ENCODE measurements around the gene RAD50. TPM values are rescaled to one million over a fixed set of nuclear protein-coding genes. Genes with fewer than 3 reads are reported as not detected.
A peak's percentile ranks its signal among the peaks of the same experiment; 100 is the strongest.

The RAD50 gene
- total and polyA plus RNA-seq, 4 donors = 22.0 to 40.5 (median 29.8) TPM

DNA sequence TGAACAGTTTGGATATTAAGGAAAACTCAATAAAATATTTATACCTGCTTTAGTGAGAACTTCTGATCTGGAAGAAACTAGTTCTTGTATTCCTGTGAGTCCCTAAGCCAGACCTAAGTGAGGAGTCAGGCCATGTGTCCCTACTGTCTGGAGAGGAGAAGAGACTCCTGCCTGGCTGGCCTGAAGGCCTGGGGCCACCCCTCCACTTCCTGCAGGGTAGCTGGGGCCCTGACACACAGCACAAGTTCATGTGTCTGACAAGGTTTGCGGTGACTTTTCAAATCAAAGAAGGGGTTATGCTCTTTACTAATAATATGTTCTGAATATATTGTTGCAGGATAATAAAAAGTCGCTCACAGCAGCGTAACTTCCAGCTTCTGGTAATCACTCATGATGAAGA, 85.1 kb downstream of the RAD50 start:
- Histone ChIP-seq H3K27ac (ENCODE audit: low read depth, low read length) (no peak overlapping the region), H3K27me3 (ENCODE audit: control insufficient read depth, insufficient read depth, low read length) (no peaks in the 10 kb centered on the region), H3K4me3 (ENCODE audit: low read depth, low read length) (no peak overlapping the region), H3K36me3 (ENCODE audit: control insufficient read depth, insufficient read depth, low read length) (peaks cover 21% of the 10 kb centered on the region), H3K9me3 (ENCODE audit: control insufficient read depth, insufficient read depth, low read length) (no peaks in the 10 kb centered on the region), H3K4me1 (ENCODE audit: control insufficient read depth, insufficient read depth, low read length) (no peaks in the 10 kb centered on the region)
- 100% methylated on average over 2 of the region's 3 CpGs for WGBS (ENCODE audit: insufficient coverage)
- DNase-seq (ENCODE audit: low read depth in 4 of 6, low spot score in 6 of 6) = no peak

DNA sequence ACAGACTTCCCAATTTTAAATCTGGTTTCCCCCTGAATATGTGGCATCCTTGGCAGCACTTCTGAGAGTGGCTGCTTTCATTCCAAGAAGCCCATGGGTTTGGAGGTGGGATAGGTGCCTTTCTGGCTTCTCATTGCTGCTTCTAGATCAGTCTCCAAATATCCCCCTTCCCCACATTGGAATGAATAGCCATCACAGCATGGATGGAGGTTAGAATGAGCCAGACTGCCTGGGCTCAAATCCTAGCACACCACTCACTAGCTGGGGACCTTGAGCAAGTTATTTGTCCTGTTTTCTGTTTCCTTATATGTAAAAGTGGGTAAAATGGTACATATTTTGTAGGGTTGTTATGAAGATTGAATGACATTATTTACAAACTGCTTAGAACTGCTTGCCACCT, 87.4 kb downstream of the RAD50 start:
- DNase-seq (ENCODE audit: low read depth in 4 of 6, low spot score in 6 of 6) = no peak
- H3K36me3 ChIP-seq (ENCODE audit: control insufficient read depth, insufficient read depth, low read length) = peaks cover 11% of the 10 kb centered on the region
- no peak overlapping the region for H3K4me3 ChIP-seq (ENCODE audit: low read depth, low read length)
- H3K4me1 ChIP-seq (ENCODE audit: control insufficient read depth, insufficient read depth, low read length) = no peaks in the 10 kb centered on the region
- no peak overlapping the region for H3K27ac ChIP-seq (ENCODE audit: low read depth, low read length)
- H3K27me3 ChIP-seq (ENCODE audit: control insufficient read depth, insufficient read depth, low read length) = no peaks in the 10 kb centered on the region
- H3K9me3 ChIP-seq (ENCODE audit: control insufficient read depth, insufficient read depth, low read length) = peaks cover 4% of the 10 kb centered on the region

DNA sequence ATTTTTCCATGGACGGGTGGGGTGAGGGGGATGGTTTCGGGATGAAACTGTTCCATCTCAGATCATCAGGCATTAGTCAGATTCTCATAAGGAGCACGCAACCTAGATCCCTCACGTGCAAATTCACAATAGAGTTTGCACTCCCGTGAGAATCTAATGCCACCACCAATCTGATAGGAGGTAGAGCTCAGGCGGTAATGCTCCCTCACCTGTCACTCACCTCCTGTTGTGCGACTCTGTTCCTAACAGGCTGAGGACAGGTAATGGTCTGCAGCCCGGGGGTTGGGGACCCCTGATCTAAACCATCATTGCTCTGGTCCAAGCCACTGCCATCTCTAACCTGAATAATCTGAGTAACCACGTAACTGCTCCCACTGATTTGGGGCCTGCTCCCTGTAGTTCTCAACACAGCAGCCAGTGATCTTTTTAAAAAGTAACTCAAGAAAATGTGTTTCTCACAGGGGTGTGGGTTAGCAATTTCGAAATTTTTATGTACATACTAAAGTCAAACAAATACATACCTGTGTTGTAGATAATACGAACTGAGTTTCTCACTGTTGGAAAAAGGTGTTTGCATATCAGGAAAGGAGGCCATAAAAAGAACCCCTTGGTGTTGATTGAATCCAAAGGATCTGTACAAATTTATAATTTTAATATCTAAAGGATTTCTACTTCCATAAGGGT, 89.9 kb downstream of the RAD50 start:
- Histone ChIP-seq H3K36me3 (ENCODE audit: control insufficient read depth, insufficient read depth, low read length) (peaks cover 3% of the 10 kb centered on the region), H3K4me1 (ENCODE audit: control insufficient read depth, insufficient read depth, low read length) (no peaks in the 10 kb centered on the region), H3K27ac (ENCODE audit: low read depth, low read length) (no peak overlapping the region), H3K4me3 (ENCODE audit: low read depth, low read length) (no peak overlapping the region), H3K27me3 (ENCODE audit: control insufficient read depth, insufficient read depth, low read length) (no peaks in the 10 kb centered on the region), H3K9me3 (ENCODE audit: control insufficient read depth, insufficient read depth, low read length) (peaks cover 4% of the 10 kb centered on the region)
- WGBS (ENCODE audit: insufficient coverage) = 91% methylated on average over 7 of the region's 11 CpGs
- no peak for DNase-seq (ENCODE audit: low read depth in 4 of 6, low spot score in 6 of 6)

DNA sequence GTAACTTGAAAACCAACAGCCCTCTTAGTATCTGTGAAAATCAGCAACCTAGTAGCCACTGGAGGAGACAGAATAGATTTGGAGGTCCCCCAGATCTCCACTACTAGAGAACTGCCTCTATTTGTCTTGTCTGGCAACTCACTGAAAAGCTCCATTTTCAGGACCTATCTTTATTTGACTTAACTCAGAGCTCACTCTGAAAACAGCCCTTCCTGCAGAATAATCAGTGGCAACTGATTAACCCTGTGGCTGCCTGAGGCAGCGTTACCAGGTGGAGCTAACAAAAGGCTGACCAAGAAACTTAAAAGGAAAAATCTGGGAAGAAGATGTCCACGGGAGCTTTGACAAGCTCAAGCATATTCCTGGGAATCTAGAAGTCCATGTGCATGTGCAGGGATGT, 90.7 kb downstream of the RAD50 start:
- no peaks in the 10 kb centered on the region for H3K4me1 ChIP-seq (ENCODE audit: control insufficient read depth, insufficient read depth, low read length)
- H3K36me3 ChIP-seq (ENCODE audit: control insufficient read depth, insufficient read depth, low read length) = no peaks in the 10 kb centered on the region
- no peak for DNase-seq (ENCODE audit: low read depth in 4 of 6, low spot score in 6 of 6)
- 96% methylated on average over 2 of the region's 2 CpGs for WGBS (ENCODE audit: insufficient coverage)
- H3K27me3 ChIP-seq (ENCODE audit: control insufficient read depth, insufficient read depth, low read length) = no peaks in the 10 kb centered on the region
- peaks cover 4% of the 10 kb centered on the region for H3K9me3 ChIP-seq (ENCODE audit: control insufficient read depth, insufficient read depth, low read length)
- no peak overlapping the region for H3K27ac ChIP-seq (ENCODE audit: low read depth, low read length)
- H3K4me3 ChIP-seq (ENCODE audit: low read depth, low read length) = no peak overlapping the region

DNA sequence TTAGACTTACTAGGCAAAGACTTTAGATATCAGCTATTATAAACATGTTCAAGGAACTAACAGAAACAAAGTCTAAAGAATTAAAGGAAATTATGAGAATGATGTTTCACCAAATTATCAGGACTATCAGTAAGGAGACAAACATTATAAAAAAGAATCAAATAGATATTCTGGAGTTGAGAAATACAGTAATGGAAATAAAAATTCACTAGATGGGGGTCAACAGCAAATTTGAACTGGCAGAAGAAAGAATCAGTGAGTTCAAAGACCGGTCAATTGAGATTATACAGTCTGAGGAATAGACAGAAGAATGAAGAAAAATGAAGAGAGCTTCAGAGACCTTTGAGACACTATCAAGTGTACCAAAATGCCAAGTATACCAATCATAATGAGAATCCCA, 91.6 kb downstream of the RAD50 start:
- H3K27me3 ChIP-seq (ENCODE audit: control insufficient read depth, insufficient read depth, low read length) = no peaks in the 10 kb centered on the region
- H3K4me3 ChIP-seq (ENCODE audit: low read depth, low read length) = no peak overlapping the region
- 100% methylated on average over 1 of the region's 1 CpG for WGBS (ENCODE audit: insufficient coverage)
- H3K4me1 ChIP-seq (ENCODE audit: control insufficient read depth, insufficient read depth, low read length) = no peaks in the 10 kb centered on the region
- no peak for DNase-seq (ENCODE audit: low read depth in 4 of 6, low spot score in 6 of 6)
- no peak overlapping the region for H3K27ac ChIP-seq (ENCODE audit: low read depth, low read length)
- H3K9me3 ChIP-seq (ENCODE audit: control insufficient read depth, insufficient read depth, low read length) = peaks cover 4% of the 10 kb centered on the region
- H3K36me3 ChIP-seq (ENCODE audit: control insufficient read depth, insufficient read depth, low read length) = no peaks in the 10 kb centered on the region

DNA sequence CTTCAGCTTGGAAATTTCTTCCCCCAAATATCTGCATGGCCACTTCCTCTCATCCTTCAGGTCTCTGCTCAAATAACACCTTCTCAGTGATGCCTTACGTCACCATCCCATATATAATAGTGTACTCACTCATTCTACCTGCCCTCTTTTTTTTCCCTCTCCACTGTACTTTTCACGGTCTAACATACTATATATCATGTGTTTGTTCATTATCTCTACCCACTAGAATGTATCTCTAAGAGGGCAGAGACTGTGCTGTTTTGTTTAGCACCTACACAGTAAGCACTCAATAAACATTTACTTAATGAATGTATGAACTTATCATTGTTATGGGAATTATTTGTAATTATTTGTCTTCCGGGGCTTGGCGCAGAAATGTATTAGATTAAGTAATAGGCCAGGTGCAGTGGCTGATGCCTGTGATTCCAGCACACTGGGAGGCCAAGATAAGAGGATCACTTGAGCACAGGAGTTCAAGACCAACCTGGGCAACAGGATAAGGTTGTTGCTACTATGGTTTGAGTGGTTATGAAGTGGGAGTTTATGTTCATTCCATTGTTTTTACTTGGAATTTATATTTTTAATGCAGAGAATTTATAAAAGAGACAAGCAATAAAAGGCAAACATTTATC, 95.2 kb downstream of the RAD50 start:
- peaks cover 15% of the 10 kb centered on the region for H3K27me3 ChIP-seq (ENCODE audit: control insufficient read depth, insufficient read depth, low read length)

DNA sequence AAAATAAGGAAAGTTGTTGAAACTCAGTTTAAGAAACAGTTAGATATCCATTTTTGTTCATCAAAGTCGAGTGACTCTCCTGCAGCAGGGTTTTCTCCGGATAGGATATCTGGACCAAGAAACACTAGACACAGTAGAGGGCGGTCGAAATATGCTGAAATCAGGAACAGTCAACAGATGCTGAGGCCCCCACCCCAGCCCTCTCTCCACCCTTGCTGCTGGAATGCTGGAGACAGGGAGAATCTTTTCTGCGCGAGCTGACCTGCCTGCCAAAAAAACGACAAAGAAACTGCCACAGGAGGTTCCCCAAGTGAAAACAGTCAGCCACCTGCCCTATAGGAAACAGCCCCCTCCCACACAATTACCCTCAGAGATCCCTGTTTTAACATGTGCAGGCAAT, 96.9 kb downstream of the RAD50 start:
- Histone ChIP-seq H3K27me3 (ENCODE audit: control insufficient read depth, insufficient read depth, low read length) (peaks cover 15% of the 10 kb centered on the region), H3K4me1 (ENCODE audit: control insufficient read depth, insufficient read depth, low read length) (peaks cover 12% of the 10 kb centered on the region), H3K4me3 (ENCODE audit: low read depth, low read length) (no peak overlapping the region), H3K27ac (ENCODE audit: low read depth, low read length) (no peak overlapping the region), H3K36me3 (ENCODE audit: control insufficient read depth, insufficient read depth, low read length) (no peaks in the 10 kb centered on the region), H3K9me3 (ENCODE audit: control insufficient read depth, insufficient read depth, low read length) (peaks cover 2% of the 10 kb centered on the region)
- DNase-seq (ENCODE audit: low read depth in 4 of 6, low spot score in 6 of 6) = no peak
- WGBS (ENCODE audit: insufficient coverage) = 40% methylated on average over 5 of the region's 7 CpGs

More for the DNA sequence above, 95.2 kb downstream of the RAD50 start:
- 100% methylated on average over 1 of the region's 4 CpGs for WGBS (ENCODE audit: insufficient coverage)
- no peak for DNase-seq (ENCODE audit: low read depth in 4 of 6, low spot score in 6 of 6)
- no peak overlapping the region for H3K27ac ChIP-seq (ENCODE audit: low read depth, low read length)
- H3K36me3 ChIP-seq (ENCODE audit: control insufficient read depth, insufficient read depth, low read length) = no peaks in the 10 kb centered on the region
- peaks cover 11% of the 10 kb centered on the region for H3K4me1 ChIP-seq (ENCODE audit: control insufficient read depth, insufficient read depth, low read length)
- H3K4me3 ChIP-seq (ENCODE audit: low read depth, low read length) = no peak overlapping the region
- peaks cover 4% of the 10 kb centered on the region for H3K9me3 ChIP-seq (ENCODE audit: control insufficient read depth, insufficient read depth, low read length)

DNA sequence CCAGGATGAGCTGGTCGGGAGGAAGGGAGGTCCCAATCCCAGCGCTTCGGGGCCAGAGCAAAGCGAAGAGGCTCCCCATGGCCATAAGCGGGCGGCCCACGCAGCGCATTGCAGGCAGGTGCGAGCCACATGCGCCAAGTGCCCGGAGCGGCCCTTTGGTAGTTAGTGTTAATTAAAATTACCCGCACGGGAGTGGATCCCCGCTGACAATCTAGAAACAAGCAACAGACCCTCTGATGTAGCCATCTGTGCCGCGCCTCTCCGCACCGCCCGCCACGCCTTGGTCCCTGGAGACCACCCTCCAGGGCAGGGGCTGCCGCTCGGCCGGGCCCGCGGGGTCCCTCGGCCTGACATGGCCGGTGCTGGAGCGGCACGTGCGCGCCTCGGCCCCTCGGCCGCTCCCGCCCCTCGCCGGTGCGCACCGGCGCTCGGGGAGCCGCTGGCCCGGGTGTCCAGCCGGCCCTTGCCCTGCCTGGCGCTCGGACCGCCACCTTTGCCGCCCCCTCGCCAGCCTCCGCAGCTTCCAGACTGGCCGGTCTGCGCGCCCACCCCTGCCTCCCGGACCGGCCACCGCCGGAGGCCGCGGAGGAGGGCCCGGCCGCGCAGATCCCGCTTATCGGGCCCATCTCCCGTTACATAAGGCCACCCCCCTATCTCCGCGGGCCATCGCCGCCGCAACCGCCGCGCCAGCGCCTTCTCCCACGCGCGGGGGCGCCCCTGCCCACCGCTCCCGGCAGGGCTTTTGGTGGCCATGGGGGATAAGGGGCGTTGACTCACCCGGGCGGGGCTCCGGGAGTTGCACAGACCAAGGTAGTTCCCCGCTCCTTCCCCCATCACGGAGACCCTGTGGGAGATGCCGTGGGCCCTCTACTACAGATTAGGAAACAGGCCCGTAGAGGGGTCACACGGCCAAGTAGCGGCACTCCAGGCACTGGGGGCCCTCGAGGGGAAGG, 99.3 kb downstream of the RAD50 start:
- no peaks in the 10 kb centered on the region for H3K9me3 ChIP-seq (ENCODE audit: control insufficient read depth, insufficient read depth, low read length)
- WGBS (ENCODE audit: insufficient coverage) = 2% methylated on average over 90 of the region's 92 CpGs
- peaks cover 15% of the 10 kb centered on the region for H3K27me3 ChIP-seq (ENCODE audit: control insufficient read depth, insufficient read depth, low read length)
- peaks cover 12% of the 10 kb centered on the region for H3K4me1 ChIP-seq (ENCODE audit: control insufficient read depth, insufficient read depth, low read length)
- no peaks in the 10 kb centered on the region for H3K36me3 ChIP-seq (ENCODE audit: control insufficient read depth, insufficient read depth, low read length)
- H3K27ac ChIP-seq (ENCODE audit: low read depth, low read length) = no peak overlapping the region
- H3K4me3 ChIP-seq (ENCODE audit: low read depth, low read length) = peak overlapping the region; percentile 12
- peak in 3 of 6 donors; percentile 19 to 68 (median 53) for DNase-seq (ENCODE audit: low read depth in 4 of 6, low spot score in 6 of 6)

DNA sequence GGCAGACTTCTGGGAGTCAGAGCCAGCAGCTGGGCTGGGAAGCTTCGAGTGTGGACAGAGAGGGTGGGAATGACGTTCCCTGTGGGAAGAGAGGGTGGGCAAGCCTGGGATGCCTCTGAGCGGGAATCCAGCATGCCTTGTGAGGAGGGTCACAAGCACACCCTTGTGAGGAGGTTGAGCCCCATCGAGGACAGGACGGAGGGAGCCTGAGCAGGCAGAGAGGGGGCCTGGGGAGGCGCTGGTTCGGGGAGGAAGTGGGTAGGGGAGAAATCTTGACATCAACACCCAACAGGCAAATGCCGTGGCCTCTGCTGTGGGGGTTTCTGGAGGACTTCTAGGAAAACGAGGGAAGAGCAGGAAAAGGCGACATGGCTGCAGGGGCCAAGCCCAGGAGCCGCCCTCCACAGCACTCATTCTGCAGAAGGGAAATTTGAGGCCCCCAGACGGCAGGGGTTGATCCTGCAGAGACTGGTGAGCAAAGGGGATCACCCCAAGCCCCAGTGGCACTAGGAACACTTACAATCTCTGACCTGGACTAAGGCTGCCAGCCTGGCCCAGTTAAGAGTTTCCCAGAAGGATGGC, 100.1 kb downstream of the RAD50 start:
- Histone ChIP-seq H3K36me3 (ENCODE audit: control insufficient read depth, insufficient read depth, low read length) (no peaks in the 10 kb centered on the region), H3K4me1 (ENCODE audit: control insufficient read depth, insufficient read depth, low read length) (peaks cover 12% of the 10 kb centered on the region), H3K27ac (ENCODE audit: low read depth, low read length) (no peak overlapping the region), H3K9me3 (ENCODE audit: control insufficient read depth, insufficient read depth, low read length) (no peaks in the 10 kb centered on the region), H3K27me3 (ENCODE audit: control insufficient read depth, insufficient read depth, low read length) (peaks cover 15% of the 10 kb centered on the region), H3K4me3 (ENCODE audit: low read depth, low read length) (peak overlapping the region; percentile 12)
- no peak for DNase-seq (ENCODE audit: low read depth in 4 of 6, low spot score in 6 of 6)
- WGBS (ENCODE audit: insufficient coverage) = 57% methylated on average over 6 of the region's 12 CpGs
